GM10266 (cell line): ENCODE results near the gene AKIRIN2.

Experiments used
- DNase-seq: peaks from one replicate; pipeline ENCODE4 v3.0.0; 2012; ENCODE audit errors: extremely low spot score
- CTCF ChIP-seq: IDR thresholded peaks from 2 replicates; pipeline ENCODE4 v1.5.1; 2012; ENCODE audit warnings: mild to moderate bottlenecking, low read depth; ENCODE audit not compliant: control insufficient read depth, insufficient read depth; ENCODE audit errors: missing control alignments

The AKIRIN2 gene

GRCh38 chr6:87628424-87628823, 73.6 kb downstream of the AKIRIN2 start:
- DNase-seq, result no peak
- TF ChIP-seq CTCF, result no peak
